GM18907 (cell line): ENCODE results near the gene SDR39U1.

ENCODE experiments used
- ATAC-seq: cut with Tn5 transposase; IDR thresholded peaks from one replicate; pipeline ENCODE4 v1.9.1; 2021; ENCODE audit warnings: mild to moderate bottlenecking, moderate library complexity; ENCODE audit not compliant: unreplicated experiment

Gene SDR39U1

GRCh38 chr14:24414077-24414476 is 28.5 kb downstream of the SDR39U1 start:
- ATAC-seq: no peak

GRCh38 chr14:24411443-24412389 is 30.9 kb downstream of the SDR39U1 start:
- peak; percentile 64 for ATAC-seq

GRCh38 chr14:24409956-24410355 is 32.6 kb downstream of the SDR39U1 start:
- ATAC-seq: no peak

GRCh38 chr14:24409192-24409591 is 33.4 kb downstream of the SDR39U1 start:
- ATAC-seq: no peak

- ATAC-seq: no peak
Observed at GRCh38 chr14:24408764-24409163, 33.8 kb downstream of the SDR39U1 start.

- ATAC-seq: no peak
Observed at GRCh38 chr14:24407608-24408325, 34.8 kb downstream of the SDR39U1 start.

- no peak for ATAC-seq
Observed at GRCh38 chr14:24406416-24406815, 36.2 kb downstream of the SDR39U1 start.

- no peak for ATAC-seq
Observed at GRCh38 chr14:24404814-24405213, 37.8 kb downstream of the SDR39U1 start.

- ATAC-seq: no peak
Observed at GRCh38 chr14:24403294-24403998, 39.1 kb downstream of the SDR39U1 start.

GRCh38 chr14:24401810-24402702 is 40.5 kb downstream of the SDR39U1 start:
- no peak for ATAC-seq

GRCh38 chr14:24399999-24400718 is 42.4 kb downstream of the SDR39U1 start:
- ATAC-seq: no peak

- no peak for ATAC-seq
Observed at GRCh38 chr14:24399447-24399822, 43.1 kb downstream of the SDR39U1 start.

- no peak for ATAC-seq
Observed at GRCh38 chr14:24398653-24399446, 43.7 kb downstream of the SDR39U1 start, which contains the start of gene NYNRIN. TSS of gene NYNRIN (plus strand) at chr14:24399003. CDS start at chr14:24399247, 244 bp downstream.

GRCh38 chr14:24398293-24398652 is 44.3 kb downstream of the SDR39U1 start:
- no peak for ATAC-seq

GRCh38 chr14:24397639-24398292 is 44.8 kb downstream of the SDR39U1 start:
- ATAC-seq: no peak

- no peak for ATAC-seq
Observed at GRCh38 chr14:24395609-24396582, 46.7 kb downstream of the SDR39U1 start.

- no peak for ATAC-seq
Observed at GRCh38 chr14:24394275-24394674, 48.3 kb downstream of the SDR39U1 start.
